Mammary epithelial cell (primary cell): Measurements from ENCODE around the gene FRMD7.

ENCODE experiments used
- CTCF ChIP-seq, 2 donors: IDR thresholded peaks in 1 of 2; conservative IDR thresholded peaks in 1 of 2; 2 replicates each; pipeline ENCODE4 v1.5.1; 2011 to 2012; ENCODE audit warnings: inconsistent platforms in 2 of 2, low read length in 2 of 2, mild to moderate bottlenecking in 2 of 2, control low read depth in 1 of 2, low read depth in 1 of 2; ENCODE audit not compliant: insufficient read depth in 1 of 2; ENCODE audit errors: extremely low read depth in 1 of 2
- EZH2 ChIP-seq: IDR thresholded peaks from 2 replicates; pipeline ENCODE4 v1.6.1; 2012; ENCODE audit warnings: low read length, inconsistent platforms, borderline replicate concordance

- no peak for TF ChIP-seq CTCF (conservative IDR thresholded peaks at IDR 0.05 in 1 of 2, IDR thresholded peaks at IDR 0.05 in 1 of 2; ENCODE audit: extremely low read depth in 1 of 2, insufficient read depth in 1 of 2, low read depth in 1 of 2, low read length in 2 of 2)
- TF ChIP-seq EZH2, result no peak
Observed at GRCh38 chrX:132144061-132144460, 16.2 kb upstream of the FRMD7 start.
